ENCODE results near the gene ZNF121. TPM values are rescaled to one million over a fixed set of nuclear protein-coding genes. Genes with fewer than 3 reads are reported as not detected.
"Not testable (repeated sequence)": the region's sequence is repeated elsewhere in the genome, so short reads cannot be mapped to it uniquely, and the experiment has no call there.

ZNF121 gene
- total RNA-seq, 1 donor from 2014 or later = 23.8 TPM

DNA sequence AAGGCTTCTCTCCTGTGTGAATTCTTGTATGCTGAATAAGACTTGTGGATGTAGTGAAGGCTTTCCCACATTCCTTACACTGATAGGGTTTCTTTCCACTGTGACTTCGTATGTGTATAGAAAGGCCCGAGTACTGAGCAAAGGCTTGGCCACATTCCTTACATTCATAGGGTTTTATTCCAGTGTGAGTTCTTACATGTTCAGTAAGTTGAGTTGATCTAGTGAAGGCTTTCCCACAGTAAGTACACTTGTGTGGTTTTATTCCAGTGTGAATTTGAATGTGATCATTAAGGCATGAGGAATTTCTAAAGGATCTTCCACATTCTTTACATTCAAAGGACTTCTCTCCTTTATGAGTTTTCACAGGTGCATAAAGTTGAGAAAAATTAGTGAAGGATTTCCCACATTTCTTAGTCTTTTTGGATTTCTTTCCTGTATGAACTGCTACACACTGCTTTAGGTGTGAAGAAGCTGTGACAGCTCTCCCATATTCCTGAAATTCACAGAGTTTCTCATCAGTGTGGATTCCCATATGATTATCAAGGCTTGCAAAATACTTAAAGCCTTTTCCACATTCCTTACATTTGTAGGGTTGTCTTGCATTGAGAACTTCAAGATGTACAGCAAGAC lies 26.3 kb upstream of the ZNF121 start:
- no peak for DNase-seq (ENCODE audit: low read depth)
- no peak overlapping the region for H3K4me3 ChIP-seq (ENCODE audit: low read depth, low read length)
- TF ChIP-seq, protein P1, sequence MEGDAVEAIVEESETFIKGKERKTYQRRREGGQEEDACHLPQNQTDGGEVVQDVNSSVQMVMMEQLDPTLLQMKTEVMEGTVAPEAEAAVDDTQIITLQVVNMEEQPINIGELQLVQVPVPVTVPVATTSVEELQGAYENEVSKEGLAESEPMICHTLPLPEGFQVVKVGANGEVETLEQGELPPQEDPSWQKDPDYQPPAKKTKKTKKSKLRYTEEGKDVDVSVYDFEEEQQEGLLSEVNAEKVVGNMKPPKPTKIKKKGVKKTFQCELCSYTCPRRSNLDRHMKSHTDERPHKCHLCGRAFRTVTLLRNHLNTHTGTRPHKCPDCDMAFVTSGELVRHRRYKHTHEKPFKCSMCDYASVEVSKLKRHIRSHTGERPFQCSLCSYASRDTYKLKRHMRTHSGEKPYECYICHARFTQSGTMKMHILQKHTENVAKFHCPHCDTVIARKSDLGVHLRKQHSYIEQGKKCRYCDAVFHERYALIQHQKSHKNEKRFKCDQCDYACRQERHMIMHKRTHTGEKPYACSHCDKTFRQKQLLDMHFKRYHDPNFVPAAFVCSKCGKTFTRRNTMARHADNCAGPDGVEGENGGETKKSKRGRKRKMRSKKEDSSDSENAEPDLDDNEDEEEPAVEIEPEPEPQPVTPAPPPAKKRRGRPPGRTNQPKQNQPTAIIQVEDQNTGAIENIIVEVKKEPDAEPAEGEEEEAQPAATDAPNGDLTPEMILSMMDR (conservative IDR thresholded peaks at IDR 0.05; ENCODE audit: low read depth, low read length) = no peak

DNA sequence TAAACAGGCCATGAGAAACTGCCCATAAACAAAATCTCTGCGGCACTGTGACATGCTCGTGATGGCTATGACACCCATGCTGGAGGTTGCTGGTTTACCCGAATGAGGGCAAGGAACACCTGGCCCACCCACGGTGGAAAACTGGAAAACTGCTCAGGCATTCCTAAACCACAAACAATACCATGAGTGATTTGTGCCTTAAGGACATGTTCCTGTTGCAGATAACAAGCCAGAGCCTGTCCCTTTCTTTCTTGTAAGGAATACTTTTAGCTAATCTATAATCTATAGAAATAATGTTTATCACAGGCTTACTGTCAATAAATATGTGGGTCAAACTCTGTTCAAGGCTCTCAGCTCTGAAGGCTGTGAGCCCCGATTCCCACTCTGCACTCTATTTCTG lies 24.6 kb upstream of the ZNF121 start:
- TF ChIP-seq, protein P1 (conservative IDR thresholded peaks at IDR 0.05; ENCODE audit: low read depth, low read length) = no peak
- DNase-seq (ENCODE audit: low read depth) = no peak
- no peak overlapping the region for H3K4me3 ChIP-seq (ENCODE audit: low read depth, low read length)

DNA sequence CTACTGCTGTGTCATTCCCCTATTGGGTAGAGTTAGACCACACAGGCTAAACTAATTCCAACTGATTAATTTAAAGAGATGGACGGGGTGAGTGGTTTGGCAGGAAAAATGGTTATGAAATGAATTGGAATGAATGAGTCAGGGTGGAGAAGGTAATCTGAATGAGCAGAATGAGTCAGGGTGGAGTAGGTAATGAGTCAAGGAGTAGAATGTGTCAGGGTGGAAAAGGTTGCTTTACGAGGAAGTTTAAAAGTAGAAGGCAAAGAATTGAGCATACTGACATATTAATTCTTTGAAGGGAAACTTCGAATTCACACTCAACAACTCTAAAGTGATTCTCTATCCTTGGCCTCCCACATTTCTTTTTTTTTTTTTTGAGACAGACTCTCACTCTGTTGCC lies 12.7 kb upstream of the ZNF121 start:
- TF ChIP-seq, protein P1 (conservative IDR thresholded peaks at IDR 0.05; ENCODE audit: low read depth, low read length) = no peak
- peak; percentile 49 for DNase-seq (ENCODE audit: low read depth)
- no peak overlapping the region for H3K4me3 ChIP-seq (ENCODE audit: low read depth, low read length)

DNA sequence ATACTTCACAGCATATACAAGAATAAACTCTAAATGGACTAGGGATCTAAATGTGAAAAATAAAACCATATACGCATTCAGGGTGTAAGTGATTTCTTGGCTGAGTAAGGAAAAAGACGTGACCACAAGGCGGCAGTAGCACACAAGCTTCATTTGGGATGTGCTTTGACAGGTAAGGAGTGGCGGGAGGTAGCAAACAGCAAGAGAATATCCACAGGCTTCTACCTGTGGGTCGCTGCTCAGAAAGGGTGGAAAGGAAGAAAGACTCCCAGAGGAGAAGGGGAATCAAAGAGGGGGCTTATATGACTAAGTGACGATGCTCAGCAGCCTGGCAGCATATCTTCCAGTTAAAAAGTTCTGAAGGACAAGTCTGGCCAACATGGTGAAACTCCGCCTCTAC lies 2.5 kb upstream of the ZNF121 start:
- DNase-seq (ENCODE audit: low read depth) = peak; percentile 25
- H3K4me3 ChIP-seq (ENCODE audit: low read depth, low read length) = no peak overlapping the region

DNA sequence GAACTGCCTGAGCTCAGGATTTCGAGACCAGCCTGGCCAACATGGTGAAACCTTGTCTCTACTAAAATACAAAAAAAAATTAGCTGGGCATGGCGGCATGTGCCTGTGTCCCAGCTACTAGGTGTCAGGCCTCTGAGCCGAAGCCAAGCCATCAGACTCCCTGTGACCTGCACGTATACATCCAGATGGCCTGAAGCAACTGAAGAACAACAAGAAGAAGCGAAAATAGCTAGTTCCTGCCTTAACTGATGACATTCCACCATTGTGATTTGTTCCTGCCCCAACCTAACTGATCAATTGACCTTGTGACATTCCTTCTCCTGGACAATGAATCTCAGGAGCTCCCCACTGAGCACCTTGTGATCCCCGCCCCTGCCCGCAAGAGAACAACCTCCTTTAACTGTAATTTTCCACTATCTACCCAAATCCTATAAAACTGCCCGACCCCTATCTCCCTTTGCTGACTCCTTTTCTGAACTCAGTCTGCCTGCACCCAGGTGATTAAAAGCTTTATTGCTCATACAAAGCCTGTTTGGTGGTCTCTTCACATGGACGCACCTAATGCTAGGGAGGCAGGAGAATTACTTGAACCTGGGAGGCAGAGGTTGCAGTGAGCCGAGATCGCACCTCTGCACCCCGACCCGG lies 2.1 kb downstream of the ZNF121 start:
- not testable (repeated sequence) for H3K4me3 ChIP-seq (ENCODE audit: low read depth, low read length); DNase-seq (ENCODE audit: low read depth)

More for the DNA sequence above, 2.5 kb upstream of the ZNF121 start:
- TF ChIP-seq, protein P1 (conservative IDR thresholded peaks at IDR 0.05; ENCODE audit: low read depth, low read length) = peak; percentile 77

DNA sequence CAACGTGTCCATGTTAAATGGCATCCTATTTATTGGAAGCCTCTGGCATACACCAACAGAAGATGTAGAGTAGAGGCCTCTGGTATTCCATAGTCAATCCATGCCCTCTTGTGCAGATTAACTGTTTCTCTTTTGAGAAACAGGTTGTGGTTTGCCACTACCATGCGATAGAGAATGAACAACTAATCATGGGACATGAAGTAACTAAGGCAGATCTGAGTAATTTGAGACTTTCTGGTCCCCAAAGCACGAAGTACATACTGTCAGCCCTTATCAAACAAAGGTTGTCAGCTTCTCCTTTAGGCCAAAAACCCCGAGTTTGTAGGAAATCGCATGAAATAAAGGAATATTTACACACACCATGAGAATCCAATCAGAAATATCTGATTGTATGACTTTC lies 3.6 kb downstream of the ZNF121 start:
- TF ChIP-seq, protein P1 (conservative IDR thresholded peaks at IDR 0.05; ENCODE audit: low read depth, low read length) = no peak
- no peak overlapping the region for H3K4me3 ChIP-seq (ENCODE audit: low read depth, low read length)
- DNase-seq (ENCODE audit: low read depth) = no peak

DNA sequence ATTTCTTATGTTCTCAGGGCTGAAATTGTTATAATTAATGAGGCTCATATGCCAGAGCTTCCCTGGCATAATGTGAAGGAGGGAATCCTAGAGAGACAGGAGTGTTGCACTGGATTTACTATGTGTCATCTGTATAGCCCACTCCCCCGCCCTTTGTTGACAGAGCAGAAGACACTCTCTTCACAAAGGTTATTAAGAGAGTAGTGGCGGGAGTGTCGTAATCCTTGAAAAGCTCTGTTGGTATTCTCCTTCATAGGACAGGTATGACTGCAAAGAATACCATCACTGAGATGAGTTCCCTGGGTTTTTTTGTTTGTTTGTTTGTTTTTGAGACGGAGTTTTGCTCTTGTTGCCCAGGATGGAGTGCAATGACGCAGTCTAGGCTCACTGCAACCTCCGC lies 14.0 kb downstream of the ZNF121 start:
- TF ChIP-seq, protein P1 (conservative IDR thresholded peaks at IDR 0.05; ENCODE audit: low read depth, low read length) = no peak
- no peak overlapping the region for H3K4me3 ChIP-seq (ENCODE audit: low read depth, low read length)
- DNase-seq (ENCODE audit: low read depth) = no peak

All from epithelial cell of proximal tubule (primary cell).